GM19238 (cell line): ENCODE results near the gene EGFL8.
A peak's percentile ranks its signal among the peaks of the same experiment; 100 is the strongest.

Source experiments
- DNase-seq: peaks from one replicate; pipeline ENCODE4 v3.0.0; 2011; ENCODE audit warnings: low spot score; ENCODE audit not compliant: insufficient read length

EGFL8 gene

GRCh38 chr6:32167154-32167760 is 2.9 kb downstream of the EGFL8 start:
- no peak for DNase-seq

- DNase-seq = no peak
Measured at GRCh38 chr6:32167761-32168262, 3.4 kb downstream of the EGFL8 start.

GRCh38 chr6:32168350-32168749 is 4.0 kb downstream of the EGFL8 start:
- no peak for DNase-seq

GRCh38 chr6:32168807-32169591 is 4.6 kb downstream of the EGFL8 start:
- no peak for DNase-seq

GRCh38 chr6:32170294-32170693 is 5.9 kb downstream of the EGFL8 start:
- DNase-seq = no peak

- DNase-seq = no peak
Measured at GRCh38 chr6:32171234-32171633, 6.8 kb downstream of the EGFL8 start.

GRCh38 chr6:32173051-32173727 is 8.8 kb downstream of the EGFL8 start:
- no peak for DNase-seq

GRCh38 chr6:32174416-32174815 is 10.0 kb downstream of the EGFL8 start:
- DNase-seq = no peak

- no peak for DNase-seq
Measured at GRCh38 chr6:32175322-32175710, 10.9 kb downstream of the EGFL8 start.

- peak; percentile 99 for DNase-seq
Measured at GRCh38 chr6:32175711-32176475, 11.5 kb downstream of the EGFL8 start, which contains the start of gene AGPAT1. Gene AGPAT1 (minus strand): TSS chr6:32176084. CDS start chr6:32171496, 4,588 bp downstream.

GRCh38 chr6:32176476-32177182 is 12.2 kb downstream of the EGFL8 start:
- no peak for DNase-seq

- no peak for DNase-seq
Measured at GRCh38 chr6:32177183-32177787, 12.9 kb downstream of the EGFL8 start.

- peak; percentile 89 for DNase-seq
Measured at GRCh38 chr6:32177788-32178546, 13.6 kb downstream of the EGFL8 start, which contains the start of gene RNF5. Gene RNF5 (plus strand): TSS chr6:32178405. CDS start chr6:32178512, 107 bp downstream.

GRCh38 chr6:32178547-32179440 is 14.4 kb downstream of the EGFL8 start:
- DNase-seq = no peak

GRCh38 chr6:32179766-32180405 is 15.5 kb downstream of the EGFL8 start:
- no peak for DNase-seq

GRCh38 chr6:32181148-32181702 is 16.8 kb downstream of the EGFL8 start:
- no peak for DNase-seq

- no peak for DNase-seq
Measured at GRCh38 chr6:32181915-32182529, 17.6 kb downstream of the EGFL8 start.
